Superior temporal gyrus (tissue), 1 donor: Measurements from ENCODE around the gene NDUFA13.

Source experiments
- DNase-seq: peaks from one replicate; pipeline ENCODE4 v3.0.0-alpha.2; 2016; ENCODE audit errors: extremely low spot score

NDUFA13 gene

GRCh38 chr19:19570571-19570970 lies 54.5 kb downstream of the NDUFA13 start:
- no peak for DNase-seq

GRCh38 chr19:19571071-19571786 lies 55.2 kb downstream of the NDUFA13 start:
- no peak for DNase-seq

GRCh38 chr19:19575411-19575810 lies 59.4 kb downstream of the NDUFA13 start:
- no peak for DNase-seq
